GM12872 (cell line): ENCODE measurements around the gene ZNF501.

Source experiments
- CTCF ChIP-seq: IDR thresholded peaks from 3 replicates; pipeline ENCODE4 v1.5.1; 2011; ENCODE audit warnings: low read depth, mild to moderate bottlenecking, low read length, moderate library complexity; ENCODE audit not compliant: insufficient read depth

The ZNF501 gene

DNA sequence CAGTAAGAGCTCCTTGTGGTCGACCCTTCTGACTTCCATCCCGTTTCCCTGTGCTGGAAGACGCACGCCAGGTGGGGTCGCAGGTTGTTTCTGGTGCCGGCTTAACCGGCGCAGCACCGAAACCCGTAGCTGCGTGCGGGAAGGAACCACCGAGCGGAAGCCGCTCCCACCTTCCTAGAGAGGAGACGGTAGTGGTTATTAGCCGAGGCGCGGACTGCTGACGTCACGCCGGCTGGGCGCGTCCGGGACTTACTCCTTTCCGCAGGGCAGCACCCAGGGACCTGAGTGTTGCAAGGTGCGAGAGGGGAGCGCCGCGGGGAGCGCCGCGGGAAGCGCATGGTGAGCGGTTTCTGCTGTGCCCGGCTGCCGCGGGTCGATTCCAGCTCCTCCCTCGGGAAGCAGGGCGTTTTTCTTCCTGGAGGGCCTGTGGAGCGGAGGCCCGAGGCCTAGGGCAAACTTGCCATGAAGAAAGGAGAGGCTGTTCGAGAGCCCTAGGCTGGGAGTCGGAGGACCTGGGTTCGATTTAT, at the start of gene ZNF501:
Gene ZNF501 (plus strand): TSS at position 252 of the 527 bp plus-strand sequence. CDS start 4,787 bp downstream, outside the sequence.
- TF ChIP-seq CTCF = no peak

GRCh38 chr3:44680921-44681455, 48.4 kb upstream of the ZNF501 start:
- no peak for TF ChIP-seq CTCF

DNA sequence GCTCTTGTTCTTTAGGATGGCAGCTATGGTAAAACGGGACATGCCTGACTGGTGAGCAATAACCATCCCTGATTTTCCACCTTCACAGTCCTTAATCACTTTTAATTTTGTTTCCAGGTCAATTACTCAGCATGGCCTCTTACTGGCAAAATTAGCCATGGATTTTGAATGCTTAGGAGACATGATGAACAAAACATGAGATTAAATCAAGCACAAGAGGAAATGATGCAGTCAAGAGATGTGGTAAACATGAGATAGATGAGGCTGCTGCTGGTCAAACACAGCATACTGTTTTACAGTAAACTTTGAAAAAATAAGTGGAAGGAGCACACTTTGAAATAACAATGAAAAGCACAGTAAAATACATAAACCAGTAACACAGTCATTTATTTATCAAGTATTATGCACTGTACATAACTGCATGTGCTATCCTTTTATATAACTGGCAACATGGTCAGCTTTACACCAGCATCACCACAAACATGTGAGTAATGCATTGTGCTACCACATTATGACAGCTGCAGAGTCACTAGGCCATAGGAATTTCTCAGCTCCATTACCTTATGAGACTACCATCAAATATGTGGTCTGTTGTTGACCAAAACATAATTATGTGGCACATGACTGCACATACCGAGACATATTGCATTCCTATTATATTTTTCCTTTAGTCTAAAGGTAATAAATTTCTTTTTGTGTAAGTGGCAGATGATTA, 47.1 kb upstream of the ZNF501 start:
- TF ChIP-seq CTCF = no peak

- TF ChIP-seq CTCF = no peak
Measured at GRCh38 chr3:44685128-44685800, 44.2 kb upstream of the ZNF501 start.

GRCh38 chr3:44687898-44688297, 41.5 kb upstream of the ZNF501 start:
- no peak for TF ChIP-seq CTCF

- TF ChIP-seq CTCF = no peak
Measured at GRCh38 chr3:44712455-44713075, 16.9 kb upstream of the ZNF501 start, which contains the start of gene ZNF502. Gene ZNF502 (plus strand): TSS chr3:44712660. CDS start chr3:44720262, 7,602 bp downstream.
